ENCODE results near the gene UBE4A. TPM values are rescaled to one million over a fixed set of nuclear protein-coding genes. Genes with fewer than 3 reads are reported as not detected.
"Not testable (repeated sequence)": the region's sequence is repeated elsewhere in the genome, so short reads cannot be mapped to it uniquely, and the experiment has no call there.

UBE4A gene
- total and polyA plus RNA-seq, 2 donors (not counting 3 experiments of a cell fraction or from before 2014, with no cell fraction given), result 13.3 to 40.2 TPM

DNA sequence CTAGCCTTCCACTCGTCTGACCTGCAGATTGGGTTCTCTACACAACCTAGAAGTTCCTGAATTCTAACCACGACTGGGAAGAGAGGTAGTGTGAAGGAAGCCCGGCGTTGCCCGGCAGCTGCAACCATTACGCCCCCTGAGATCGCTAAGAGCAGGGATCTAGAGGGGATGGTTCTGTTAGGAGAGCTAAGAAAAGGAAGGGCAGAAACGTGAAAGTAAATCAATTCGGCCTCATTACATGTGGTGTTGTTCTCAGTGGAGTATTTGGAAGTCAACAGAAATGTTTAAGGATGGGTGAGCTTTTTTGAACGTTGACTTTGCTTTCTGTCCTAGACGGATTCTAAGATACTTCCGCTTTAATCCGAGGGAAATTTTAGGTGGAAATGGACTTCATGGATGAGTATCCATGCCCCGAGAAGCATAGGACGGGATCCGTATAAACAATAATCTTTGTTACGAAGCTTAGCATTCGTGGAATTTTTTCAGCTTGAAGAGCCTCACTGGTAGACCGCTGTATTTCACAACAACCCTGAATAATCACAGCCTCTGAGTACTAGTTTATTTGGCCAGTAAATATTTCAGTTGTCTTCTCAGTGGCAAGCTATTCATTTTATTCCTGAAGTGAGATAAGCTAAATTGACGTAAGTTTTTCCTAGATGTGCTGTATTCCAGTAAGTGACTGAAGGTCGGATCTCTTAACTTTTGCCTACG, 42.6 kb downstream of the UBE4A start:
- dilution Hi-C loops (cut with MboI; ENCODE audit: extremely low pct_ligation_motif_present, low sequenced_read_pairs), result no loop called here
- DNase-seq (ENCODE audit: low read depth, low spot score), result no peak
- Histone ChIP-seq H3K36me3 (ENCODE audit: control insufficient read depth in 2 of 2, extremely low read depth in 1 of 2, insufficient read depth in 2 of 2, low read length in 2 of 2) (peaks cover 0 to 3% of the 10 kb centered on the region in 2 experiments), H3K27ac (ENCODE audit: insufficient read depth, low read depth, low read length) (peak overlapping the region; percentile 63), H3K4me3 (replicated peaks in 1 of 3; ENCODE audit: insufficient read depth in 1 of 3, low read depth in 1 of 3, low read length in 3 of 3) (peak overlapping the region; percentile 71 to 99 (median 94)), H3K9me1 (replicated peaks; ENCODE audit: control insufficient read depth, extremely low read depth, insufficient read depth, low read length) (no peaks in the 10 kb centered on the region), H3K4me2 (ENCODE audit: insufficient read depth, low read length) (peak overlapping the region; percentile 89), H3K4me1 (ENCODE audit: control insufficient read depth, extremely low read depth, insufficient read depth, low read length) (peaks cover 10% of the 10 kb centered on the region), H3K27me3 (ENCODE audit: control insufficient read depth in 2 of 2, insufficient read depth in 2 of 2, low read length in 2 of 2) (no peaks in the 10 kb centered on the region), H3K79me2 (ENCODE audit: control insufficient read depth, insufficient read depth, low read length) (peaks cover 54% of the 10 kb centered on the region), H4K20me1 (replicated peaks; ENCODE audit: control insufficient read depth, extremely low read depth, insufficient read depth, low read length) (no peaks in the 10 kb centered on the region), H3K9me3 (replicated peaks; ENCODE audit: control insufficient read depth, insufficient read depth, low read length) (no peaks in the 10 kb centered on the region), H2AFZ (ENCODE audit: low read depth, low read length) (peak overlapping the region; percentile 43), H3K9ac (replicated peaks; ENCODE audit: extremely low read depth, insufficient read depth, low read length) (peak overlapping the region; percentile 71)
- BruUV-seq (replicated peaks), result TSS peak; percentile 38
- FAIRE-seq, result peak; percentile 49
- POLR2A ChIA-PET, result interaction anchor here (0.6 to 1.2 kb wide), 2 partner anchors 14 to 33 kb away, joined by 3 read pairs; no protein-coding TSS in a partner anchor
- CTCF ChIA-PET, result interaction anchor here (0.9 to 2.0 kb wide), 6 partner anchors 13 to 203 kb away, joined by 3 to 14 read pairs (median 6); partner anchors contain the start of gene KMT2A
- intact Hi-C loops (cut with micrococcal nuclease), result loop anchor here (1.0 to 2.0 kb wide), 3 partner anchors 33 to 171 kb away; partner anchors contain the start of gene ARCN1
- no peak for TF ChIP-seq FOS (IDR thresholded peaks at IDR 0.05; ENCODE audit: borderline replicate concordance, insufficient read depth, low read length)
- TF ChIP-seq, protein P1, sequence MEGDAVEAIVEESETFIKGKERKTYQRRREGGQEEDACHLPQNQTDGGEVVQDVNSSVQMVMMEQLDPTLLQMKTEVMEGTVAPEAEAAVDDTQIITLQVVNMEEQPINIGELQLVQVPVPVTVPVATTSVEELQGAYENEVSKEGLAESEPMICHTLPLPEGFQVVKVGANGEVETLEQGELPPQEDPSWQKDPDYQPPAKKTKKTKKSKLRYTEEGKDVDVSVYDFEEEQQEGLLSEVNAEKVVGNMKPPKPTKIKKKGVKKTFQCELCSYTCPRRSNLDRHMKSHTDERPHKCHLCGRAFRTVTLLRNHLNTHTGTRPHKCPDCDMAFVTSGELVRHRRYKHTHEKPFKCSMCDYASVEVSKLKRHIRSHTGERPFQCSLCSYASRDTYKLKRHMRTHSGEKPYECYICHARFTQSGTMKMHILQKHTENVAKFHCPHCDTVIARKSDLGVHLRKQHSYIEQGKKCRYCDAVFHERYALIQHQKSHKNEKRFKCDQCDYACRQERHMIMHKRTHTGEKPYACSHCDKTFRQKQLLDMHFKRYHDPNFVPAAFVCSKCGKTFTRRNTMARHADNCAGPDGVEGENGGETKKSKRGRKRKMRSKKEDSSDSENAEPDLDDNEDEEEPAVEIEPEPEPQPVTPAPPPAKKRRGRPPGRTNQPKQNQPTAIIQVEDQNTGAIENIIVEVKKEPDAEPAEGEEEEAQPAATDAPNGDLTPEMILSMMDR (IDR thresholded peaks at IDR 0.05; ENCODE audit: extremely low read depth in 1 of 2, insufficient read depth in 1 of 2, low read depth in 1 of 2, low read length in 2 of 2), result no peak
- TF ChIP-seq, protein P2, sequence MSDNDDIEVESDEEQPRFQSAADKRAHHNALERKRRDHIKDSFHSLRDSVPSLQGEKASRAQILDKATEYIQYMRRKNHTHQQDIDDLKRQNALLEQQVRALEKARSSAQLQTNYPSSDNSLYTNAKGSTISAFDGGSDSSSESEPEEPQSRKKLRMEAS (IDR thresholded peaks at IDR 0.05; ENCODE audit: insufficient read depth, insufficient read length), result no peak
- TF ChIP-seq POLR2AphosphoS5 (IDR thresholded peaks at IDR 0.05; ENCODE audit: insufficient read depth, low read depth, low read length), result no peak
- TF ChIP-seq POLR2A (IDR thresholded peaks at IDR 0.05; ENCODE audit: low read depth, low read length), result no peak
- TF ChIP-seq EZH2 (IDR thresholded peaks at IDR 0.05; ENCODE audit: borderline replicate concordance, low read depth, low read length, severe bottlenecking), result no peak
- TF ChIP-seq GATA2 (IDR thresholded peaks at IDR 0.05; ENCODE audit: insufficient read depth, insufficient read length, low read depth, low read length), result no peak
- TF ChIP-seq MYC (IDR thresholded peaks at IDR 0.05; ENCODE audit: low read depth, low read length), result no peak
- TF ChIP-seq JUN (IDR thresholded peaks at IDR 0.05; ENCODE audit: borderline replicate concordance, insufficient read depth, insufficient read length, low read depth), result no peak

DNA sequence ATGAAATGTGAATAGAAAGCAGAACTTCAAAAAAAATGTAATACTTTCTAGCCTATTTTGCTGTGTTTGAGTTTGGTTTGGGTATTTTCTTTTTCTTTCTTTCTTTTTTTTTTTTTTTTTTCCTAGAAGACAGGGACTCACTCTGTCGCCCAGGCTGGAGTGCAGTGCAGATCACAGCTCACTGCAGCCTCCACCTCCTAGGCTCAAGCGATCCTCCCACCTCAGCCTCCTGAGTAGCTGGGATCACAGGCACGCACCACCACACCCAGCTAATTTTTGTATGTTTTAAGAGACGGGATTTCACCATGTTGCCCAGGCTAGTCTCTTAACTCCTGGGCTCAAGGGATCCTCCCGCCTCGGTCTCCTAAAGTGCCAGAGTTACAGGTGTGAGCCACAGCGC, 43.2 kb downstream of the UBE4A start:
- H4K20me1 ChIP-seq (replicated peaks; ENCODE audit: control insufficient read depth, extremely low read depth, insufficient read depth, low read length); H3K9me1 ChIP-seq (replicated peaks; ENCODE audit: control insufficient read depth, extremely low read depth, insufficient read depth, low read length); intact Hi-C loops (cut with micrococcal nuclease); H3K9me3 ChIP-seq (replicated peaks; ENCODE audit: control insufficient read depth, insufficient read depth, low read length); BruUV-seq (replicated peaks); H3K27me3 ChIP-seq (ENCODE audit: control insufficient read depth in 2 of 2, insufficient read depth in 2 of 2, low read length in 2 of 2); DNase-seq (ENCODE audit: low read depth, low spot score); H3K27ac ChIP-seq (ENCODE audit: insufficient read depth, low read depth, low read length); H3K36me3 ChIP-seq (ENCODE audit: control insufficient read depth in 2 of 2, extremely low read depth in 1 of 2, insufficient read depth in 2 of 2, low read length in 2 of 2); H2AFZ ChIP-seq (ENCODE audit: low read depth, low read length); FAIRE-seq; dilution Hi-C loops (cut with MboI; ENCODE audit: extremely low pct_ligation_motif_present, low sequenced_read_pairs): not testable (repeated sequence)
- Histone ChIP-seq H3K4me1 (ENCODE audit: control insufficient read depth, extremely low read depth, insufficient read depth, low read length) (peaks cover 10% of the 10 kb centered on the region), H3K4me2 (ENCODE audit: insufficient read depth, low read length) (peak overlapping the region; percentile 89), H3K4me3 (replicated peaks in 1 of 3; ENCODE audit: insufficient read depth in 1 of 3, low read depth in 1 of 3, low read length in 3 of 3) (peak overlapping the region; percentile 71 to 99 (median 94)), H3K9ac (replicated peaks; ENCODE audit: extremely low read depth, insufficient read depth, low read length) (peak overlapping the region; percentile 71), H3K79me2 (ENCODE audit: control insufficient read depth, insufficient read depth, low read length) (peaks cover 57% of the 10 kb centered on the region)
- CTCF ChIA-PET, result interaction anchor here (1.2 to 2.0 kb wide), 5 partner anchors 13 to 204 kb away, joined by 3 to 14 read pairs (median 9); partner anchors contain the start of gene KMT2A
- POLR2A ChIA-PET, result interaction anchor here (1.2 kb wide), 1 partner anchor 13 kb away, joined by 3 read pairs; no protein-coding TSS in a partner anchor

Data from endothelial cell of umbilical vein (primary cell).